ENCODE measurements around the gene MTSS2. TPM values are rescaled to one million over a fixed set of nuclear protein-coding genes. Genes with fewer than 3 reads are reported as not detected.

The MTSS2 gene
- total RNA-seq, 4 donors from 2014 or later: 19.3 to 70.1 (median 32.4) TPM

- DNase-seq (ENCODE audit: low spot score) (no peak), ATAC-seq (ENCODE audit: low FRiP score) (no peak)
- no peak for TF ChIP-seq CTCF (IDR thresholded peaks at IDR 0.05)
These were observed 23.8 kb downstream of the MTSS2 start for GRCh38 chr16:70661918-70662641.

GRCh38 chr16:70661534-70661917 lies 24.3 kb downstream of the MTSS2 start:
- ATAC-seq (ENCODE audit: low FRiP score) (no peak), DNase-seq (ENCODE audit: low spot score) (no peak)
- TF ChIP-seq CTCF (IDR thresholded peaks at IDR 0.05): no peak

GRCh38 chr16:70660672-70661350 lies 25.0 kb downstream of the MTSS2 start:
- no peak for DNase-seq (ENCODE audit: low spot score)
- TF ChIP-seq CTCF (IDR thresholded peaks at IDR 0.05): no peak
- ATAC-seq (ENCODE audit: low FRiP score): no peak

GRCh38 chr16:70659953-70660671 lies 25.7 kb downstream of the MTSS2 start:
- no peak for ATAC-seq (ENCODE audit: low FRiP score)

GRCh38 chr16:70659546-70659945 lies 26.3 kb downstream of the MTSS2 start:
- DNase-seq (ENCODE audit: low spot score) (no peak), ATAC-seq (ENCODE audit: low FRiP score) (no peak)
- TF ChIP-seq CTCF (IDR thresholded peaks at IDR 0.05): no peak

More at GRCh38 chr16:70659953-70660671, 25.7 kb downstream of the MTSS2 start:
- DNase-seq (ENCODE audit: low spot score): no peak
- TF ChIP-seq CTCF (IDR thresholded peaks at IDR 0.05): no peak

GRCh38 chr16:70658921-70659320 lies 26.9 kb downstream of the MTSS2 start:
- DNase-seq (ENCODE audit: low spot score) (no peak), ATAC-seq (ENCODE audit: low FRiP score) (no peak)
- TF ChIP-seq CTCF (IDR thresholded peaks at IDR 0.05): no peak

Data from omental fat pad (tissue), 4 donors.